GM08714 (cell line): ENCODE data around the gene TNIK.
"Not testable (repeated sequence)": the region's sequence is repeated elsewhere in the genome, so short reads cannot be mapped to it uniquely, and the experiment has no call there.

Experiments
- H3K4me3 ChIP-seq: fragments of 200-500 bp; sonication (Bioruptor generic); 2 replicates; pipeline ENCODE4 v1.5.1; 2014; ENCODE audit warnings: mild to moderate bottlenecking, low read length, inconsistent platforms
- ZNF274 ChIP-seq: IDR thresholded peaks from 2 replicates; pipeline ENCODE4 v1.6.1; 2012; ENCODE audit warnings: mild to moderate bottlenecking, low read depth, low read length

The TNIK gene

DNA sequence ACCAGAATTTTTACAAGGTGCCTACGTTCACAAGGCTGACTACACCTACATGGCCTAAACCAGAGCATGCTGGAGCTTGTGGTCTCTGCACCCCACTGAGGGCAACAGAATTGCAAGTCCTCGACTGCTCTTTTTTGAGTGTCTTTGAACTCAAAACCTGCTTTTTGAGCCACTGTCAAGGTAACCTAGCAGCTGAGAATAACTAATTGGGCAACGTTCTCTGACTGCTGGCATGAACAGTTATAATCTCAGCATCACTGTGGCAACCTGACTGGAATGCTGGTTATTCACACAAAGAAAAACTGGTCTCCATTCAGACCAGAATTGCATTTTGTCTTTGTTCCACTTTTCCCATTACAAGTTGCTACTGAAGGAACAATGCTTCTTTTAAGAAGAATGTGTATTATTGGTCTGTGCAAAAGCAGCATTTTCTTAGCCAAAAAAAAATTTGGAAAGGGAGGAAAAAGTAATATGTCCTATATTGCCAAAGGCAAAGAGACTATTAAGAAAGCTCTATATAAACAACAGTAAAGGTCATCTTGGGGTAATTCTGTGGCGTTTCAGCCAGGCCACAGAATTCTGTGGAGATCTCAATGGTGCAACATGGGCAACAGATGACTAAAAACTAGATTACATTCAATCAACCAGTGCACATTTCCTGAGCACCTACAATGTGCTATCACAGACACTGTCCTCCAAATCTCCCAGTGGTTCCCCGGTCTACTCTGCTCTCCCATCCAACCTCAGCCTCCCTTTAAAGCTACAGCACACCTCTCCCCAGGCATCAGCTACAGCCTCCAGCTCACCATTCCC is 76.8 kb downstream of the TNIK start:
- no peak for TF ChIP-seq ZNF274
- H3K4me3 ChIP-seq = no peak overlapping the region

GRCh38 chr3:171382347-171382746 is 77.9 kb downstream of the TNIK start:
- H3K4me3 ChIP-seq = not testable (repeated sequence)

DNA sequence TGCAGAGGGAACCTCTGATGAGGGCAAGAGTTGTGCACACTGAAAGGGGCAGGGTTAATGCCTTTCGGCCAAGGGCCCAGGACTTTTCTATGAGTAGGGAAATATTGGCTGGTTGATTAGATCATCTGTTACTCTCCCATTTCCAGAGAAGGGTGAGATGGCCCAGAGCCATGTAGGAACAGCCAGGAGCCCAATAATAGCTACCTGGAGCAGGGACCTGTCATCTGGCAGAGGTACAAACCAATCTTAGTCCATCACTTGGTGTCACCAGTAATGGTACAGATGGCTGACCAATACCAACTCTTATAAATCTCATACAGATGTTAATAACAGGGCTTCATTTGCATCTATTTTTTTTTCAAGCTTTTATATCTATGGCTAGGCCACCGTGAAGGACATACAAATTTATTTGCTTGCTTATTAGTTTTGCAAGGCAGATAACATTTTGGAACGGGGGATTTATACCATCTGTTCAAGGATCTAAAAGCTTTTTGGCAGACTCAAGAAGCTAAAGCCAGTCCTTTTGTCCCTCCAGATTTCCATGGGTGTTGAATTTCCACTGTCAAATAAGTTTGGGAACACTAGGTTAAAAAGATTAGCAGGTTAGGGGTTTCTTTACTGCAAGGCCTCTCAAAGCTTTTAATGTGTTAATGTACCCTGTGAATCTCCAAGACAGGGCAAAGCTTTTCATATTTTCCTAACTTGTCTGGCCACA is 79.3 kb downstream of the TNIK start:
- no peak for TF ChIP-seq ZNF274
- H3K4me3 ChIP-seq = no peak overlapping the region

- no peak overlapping the region for H3K4me3 ChIP-seq
- TF ChIP-seq ZNF274 = no peak
Measured at GRCh38 chr3:171379961-171380483, 80.2 kb downstream of the TNIK start.

- TF ChIP-seq ZNF274 = no peak
- H3K4me3 ChIP-seq = no peak overlapping the region
Measured at GRCh38 chr3:171379281-171379680, 80.9 kb downstream of the TNIK start.

DNA sequence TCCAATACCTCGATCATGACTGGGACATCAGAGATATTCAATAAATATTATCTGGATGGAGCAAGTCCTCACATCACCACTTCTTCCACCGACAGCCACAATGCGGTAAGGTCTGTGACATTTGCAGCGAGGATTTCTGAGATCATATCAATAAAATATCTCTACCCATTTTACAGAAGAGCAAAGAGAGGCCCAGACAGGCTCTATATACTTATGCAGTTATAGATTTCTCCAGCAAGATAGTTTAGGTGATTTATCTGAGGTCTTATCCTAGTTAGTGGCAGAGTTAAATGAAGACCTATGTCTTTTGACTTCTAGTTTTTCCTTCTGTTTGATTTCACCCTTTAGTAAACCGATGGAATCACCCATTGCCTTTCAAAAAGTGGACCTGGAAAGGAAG is 81.6 kb downstream of the TNIK start:
- no peak for TF ChIP-seq ZNF274
- H3K4me3 ChIP-seq = no peak overlapping the region

- H3K4me3 ChIP-seq = no peak overlapping the region
- no peak for TF ChIP-seq ZNF274
Measured at GRCh38 chr3:171377859-171378258, 82.3 kb downstream of the TNIK start.

DNA sequence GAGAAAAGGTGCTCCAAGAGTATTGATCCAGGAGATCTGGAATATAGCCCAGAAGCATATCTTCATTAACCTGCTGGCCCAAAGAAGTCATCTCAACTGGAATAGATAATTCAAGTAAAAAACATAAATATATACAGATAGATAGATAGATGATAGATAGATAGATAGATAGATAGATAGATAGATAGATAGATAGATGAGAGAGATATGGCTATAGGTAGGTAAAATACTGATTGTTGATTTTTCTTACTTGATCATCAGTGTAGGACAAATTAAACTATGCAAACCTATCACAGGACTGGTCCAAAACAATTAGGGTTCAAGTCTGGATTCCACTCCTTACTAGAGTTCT is 83.6 kb downstream of the TNIK start:
- TF ChIP-seq ZNF274 = no peak
- H3K4me3 ChIP-seq = no peak overlapping the region

GRCh38 chr3:171375666-171376595 is 84.3 kb downstream of the TNIK start:
- TF ChIP-seq ZNF274 = no peak
- no peak overlapping the region for H3K4me3 ChIP-seq

DNA sequence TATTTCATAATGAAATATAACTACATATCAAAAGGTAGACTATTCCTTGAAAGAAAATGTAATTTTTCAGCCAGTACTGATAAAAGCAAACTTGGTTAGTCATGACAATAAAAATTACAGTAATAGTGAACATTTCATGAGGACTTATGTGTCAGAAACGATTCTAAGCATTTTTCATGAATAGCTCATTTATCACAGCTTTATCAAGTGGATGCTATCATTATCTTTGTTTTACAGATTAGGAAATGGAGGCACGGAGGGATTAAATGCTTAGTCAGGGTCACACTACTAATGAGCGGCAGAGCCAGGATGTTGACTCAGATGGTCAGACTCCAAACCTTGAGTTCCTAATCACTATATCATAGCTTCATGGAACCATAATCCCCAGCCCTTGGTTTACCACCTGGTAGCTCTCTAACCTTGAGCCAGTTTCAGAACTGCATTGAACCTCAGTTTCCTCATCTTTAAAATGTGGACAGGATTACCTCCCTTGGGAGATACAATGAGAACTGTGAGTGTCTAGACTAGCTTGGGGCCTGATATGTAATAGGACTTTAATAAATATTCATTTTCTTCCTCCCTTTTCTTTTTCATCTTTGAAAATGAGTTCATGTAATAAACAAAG is 85.4 kb downstream of the TNIK start:
- no peak for TF ChIP-seq ZNF274
- no peak overlapping the region for H3K4me3 ChIP-seq

- TF ChIP-seq ZNF274 = no peak
Measured at GRCh38 chr3:171374260-171374659, 85.9 kb downstream of the TNIK start.

GRCh38 chr3:171373711-171374110 is 86.5 kb downstream of the TNIK start:
- no peak for TF ChIP-seq ZNF274
- H3K4me3 ChIP-seq = no peak overlapping the region

More at GRCh38 chr3:171374260-171374659, 85.9 kb downstream of the TNIK start:
- no peak overlapping the region for H3K4me3 ChIP-seq

DNA sequence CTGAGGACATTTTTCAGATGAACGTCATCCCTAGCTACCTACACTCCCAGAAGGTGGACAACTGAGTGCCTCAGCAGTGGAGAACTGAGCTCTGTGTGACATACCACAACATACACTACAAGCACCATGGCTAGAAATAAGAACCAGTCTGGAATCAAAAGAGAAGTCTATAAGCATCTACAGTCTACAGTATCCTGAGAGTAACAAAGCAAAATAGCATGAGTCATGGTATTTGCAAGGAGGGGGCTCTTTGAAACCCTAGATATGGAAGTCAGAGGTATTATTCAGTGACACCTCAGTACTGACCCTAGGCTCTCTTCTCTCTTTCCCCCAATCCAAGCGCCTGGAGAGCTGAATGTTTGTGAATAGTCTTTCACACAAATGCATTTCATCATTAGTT is 87.5 kb downstream of the TNIK start:
- no peak for TF ChIP-seq ZNF274
- H3K4me3 ChIP-seq = no peak overlapping the region

- no peak for TF ChIP-seq ZNF274
- H3K4me3 ChIP-seq = no peak overlapping the region
Measured at GRCh38 chr3:171371354-171371753, 88.9 kb downstream of the TNIK start.

- TF ChIP-seq ZNF274 = no peak
- no peak overlapping the region for H3K4me3 ChIP-seq
Measured at GRCh38 chr3:171369156-171369555, 91.0 kb downstream of the TNIK start.

DNA sequence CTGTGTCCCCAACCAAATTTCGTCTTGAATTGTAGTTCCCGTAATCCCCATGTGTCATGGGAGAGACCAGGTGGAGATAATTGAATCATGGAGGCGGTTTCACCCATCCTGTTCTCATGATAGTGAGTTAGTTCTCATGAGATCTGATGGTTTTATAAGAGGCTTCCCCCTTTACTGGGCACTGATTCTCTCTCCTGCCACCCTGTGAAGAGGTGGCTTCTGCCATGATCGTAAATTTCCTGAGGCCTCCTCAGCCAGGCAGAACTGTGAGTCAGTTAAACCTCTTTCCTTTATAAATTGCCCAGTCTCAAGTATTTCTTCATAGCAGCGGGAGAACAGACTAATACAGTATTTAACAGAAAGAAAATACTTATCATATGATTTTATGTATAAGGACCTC is 93.5 kb downstream of the TNIK start:
- not testable (repeated sequence) for H3K4me3 ChIP-seq
